ENCODE results near the gene PPP6R3.
"Not testable (repeated sequence)": the region's sequence is repeated elsewhere in the genome, so short reads cannot be mapped to it uniquely, and the experiment has no call there.

Gene PPP6R3

DNA sequence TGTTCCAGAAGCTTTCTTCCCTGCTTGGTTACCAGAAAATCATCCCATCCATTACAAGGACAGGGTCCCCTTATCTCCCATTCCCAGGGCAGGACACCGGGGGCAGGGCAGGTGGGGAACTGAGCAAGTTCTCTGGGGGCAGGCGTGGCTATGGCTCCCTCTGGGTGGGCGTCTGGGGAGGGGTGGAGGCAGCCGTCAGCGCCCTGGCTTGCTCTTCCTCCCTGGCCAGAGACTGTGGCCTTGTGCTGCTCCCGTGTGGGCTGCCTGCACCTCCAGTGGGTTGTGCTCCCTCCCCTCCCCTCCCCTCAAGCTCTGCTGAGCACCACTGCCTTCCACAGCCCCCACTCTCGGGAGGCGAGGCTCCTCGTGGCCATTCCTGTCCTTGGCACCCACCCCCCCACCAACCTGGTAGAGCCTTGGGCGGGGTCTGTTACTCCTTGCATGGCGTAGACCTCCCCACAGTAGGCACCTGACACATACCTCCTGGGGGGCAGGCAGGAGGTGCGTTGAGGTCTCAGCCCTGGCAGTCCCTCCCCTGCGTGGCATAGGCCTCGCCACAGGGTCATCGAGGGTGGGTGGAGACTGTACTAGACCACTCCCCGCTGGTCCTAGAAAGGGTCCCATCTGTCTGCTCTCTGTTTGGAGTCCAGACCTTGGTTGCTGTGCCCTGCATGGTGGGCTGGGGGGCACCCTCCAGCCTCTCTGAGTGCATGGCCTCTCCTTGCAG, 24.2 kb upstream of the PPP6R3 start:
- no peak for DNase-seq

DNA sequence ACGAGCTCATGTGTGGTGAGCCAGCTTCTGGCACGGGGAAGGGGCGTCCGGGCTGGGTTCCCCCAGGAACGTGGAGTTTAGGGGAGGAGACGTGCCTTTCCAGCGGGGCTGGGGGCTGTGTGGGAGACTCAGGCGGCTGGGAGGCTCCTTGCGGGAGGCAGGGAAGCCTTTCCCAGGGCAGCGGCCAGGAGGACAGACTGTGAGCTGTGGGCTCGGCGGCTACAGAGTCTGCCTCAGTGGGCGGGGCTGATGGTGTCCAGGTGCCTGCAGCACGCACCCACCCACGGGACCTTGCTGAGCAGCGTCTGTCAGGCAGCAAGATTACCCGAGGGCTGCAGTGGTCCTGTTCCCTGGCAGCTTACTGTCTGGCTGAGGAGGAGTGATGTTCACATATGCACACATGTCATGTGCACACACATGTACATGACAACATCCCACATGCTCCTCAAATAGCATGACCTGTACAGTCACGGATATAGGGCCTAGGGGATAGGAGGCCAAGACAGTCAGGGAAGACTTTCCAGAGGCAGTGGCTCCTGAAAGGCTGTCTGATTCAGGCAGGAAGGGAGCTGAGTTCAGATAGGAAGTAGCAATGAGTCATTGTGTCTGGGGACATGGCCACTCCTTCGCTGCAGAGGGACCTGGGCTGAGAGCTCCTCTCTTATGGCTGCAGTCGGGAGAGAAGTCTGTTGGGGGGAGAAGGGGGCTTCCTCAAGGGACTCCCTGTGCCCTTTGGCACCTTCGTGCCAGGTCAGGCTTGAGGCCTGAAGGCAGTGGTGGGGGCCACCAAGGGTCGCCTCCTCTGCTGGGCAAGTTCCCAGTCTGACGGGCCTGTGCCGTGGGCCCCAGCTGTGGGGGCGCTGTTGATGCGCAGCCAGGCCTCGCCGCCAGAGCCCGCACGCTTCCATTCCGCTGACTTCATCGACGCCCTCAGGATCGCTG, 23.3 kb upstream of the PPP6R3 start:
- peak; percentile 54 for DNase-seq

DNA sequence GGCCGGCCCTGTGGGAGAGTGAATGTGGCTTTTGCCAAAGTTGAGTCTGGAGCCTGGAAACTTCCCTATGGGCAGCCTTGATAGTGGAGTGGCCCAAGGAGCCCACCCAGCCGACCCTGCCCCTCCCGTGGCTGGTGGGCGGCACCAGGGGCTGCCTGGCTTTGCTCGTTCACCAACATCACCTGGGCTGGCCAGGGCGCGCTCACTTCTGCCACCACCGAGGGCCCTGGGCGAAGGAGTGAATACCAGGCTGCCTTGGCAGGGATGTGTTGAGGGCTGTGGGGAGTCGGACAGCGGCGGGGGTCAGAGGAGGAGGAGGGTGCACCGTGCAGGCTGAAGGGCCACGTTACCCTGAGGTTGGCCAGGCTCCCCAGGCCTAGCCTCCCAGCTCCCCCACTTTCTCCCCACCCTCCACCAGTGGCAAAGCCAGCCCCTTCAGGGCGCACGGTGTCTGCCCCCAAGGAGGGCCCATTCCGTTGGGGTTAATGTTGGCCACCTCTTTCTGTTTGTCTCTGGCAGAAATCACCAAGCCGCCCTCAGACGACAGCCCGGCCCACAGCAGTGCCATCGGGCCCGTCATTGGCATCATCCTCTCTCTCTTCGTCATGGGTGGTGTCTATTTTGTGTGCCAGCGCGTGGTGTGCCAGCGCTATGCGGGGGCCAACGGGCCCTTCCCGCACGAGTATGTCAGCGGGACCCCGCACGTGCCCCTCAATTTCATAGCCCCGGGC, 22.5 kb upstream of the PPP6R3 start:
- DNase-seq = no peak

DNA sequence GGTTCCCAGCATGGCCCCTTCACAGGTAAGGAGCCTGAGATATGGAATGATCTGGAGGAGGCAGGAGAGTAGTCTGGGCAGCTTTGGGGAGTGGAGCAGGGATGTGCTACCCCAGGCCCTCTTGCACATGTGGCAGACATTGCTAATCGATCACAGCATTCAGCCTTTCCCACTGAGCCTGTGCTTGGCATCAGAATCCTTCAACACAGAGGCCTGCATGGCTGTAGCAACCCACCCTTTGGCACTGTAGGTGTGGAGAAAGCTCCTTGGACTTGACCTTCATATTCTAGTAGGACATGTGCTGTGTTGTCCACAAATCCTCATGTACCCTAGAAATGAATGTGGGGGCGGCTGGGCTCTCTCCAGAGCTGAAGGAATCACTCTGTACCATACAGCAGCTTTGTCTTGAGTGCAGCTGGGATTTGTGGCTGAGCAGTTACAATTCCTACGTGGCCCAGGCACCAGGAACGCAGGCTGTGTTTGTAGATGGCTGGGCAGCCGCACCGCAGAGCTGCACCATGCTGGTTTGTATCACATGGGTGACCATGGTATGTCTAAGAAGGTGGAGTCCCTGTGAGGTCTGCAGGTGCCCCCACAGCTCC, 21.8 kb upstream of the PPP6R3 start:
- DNase-seq = no peak

DNA sequence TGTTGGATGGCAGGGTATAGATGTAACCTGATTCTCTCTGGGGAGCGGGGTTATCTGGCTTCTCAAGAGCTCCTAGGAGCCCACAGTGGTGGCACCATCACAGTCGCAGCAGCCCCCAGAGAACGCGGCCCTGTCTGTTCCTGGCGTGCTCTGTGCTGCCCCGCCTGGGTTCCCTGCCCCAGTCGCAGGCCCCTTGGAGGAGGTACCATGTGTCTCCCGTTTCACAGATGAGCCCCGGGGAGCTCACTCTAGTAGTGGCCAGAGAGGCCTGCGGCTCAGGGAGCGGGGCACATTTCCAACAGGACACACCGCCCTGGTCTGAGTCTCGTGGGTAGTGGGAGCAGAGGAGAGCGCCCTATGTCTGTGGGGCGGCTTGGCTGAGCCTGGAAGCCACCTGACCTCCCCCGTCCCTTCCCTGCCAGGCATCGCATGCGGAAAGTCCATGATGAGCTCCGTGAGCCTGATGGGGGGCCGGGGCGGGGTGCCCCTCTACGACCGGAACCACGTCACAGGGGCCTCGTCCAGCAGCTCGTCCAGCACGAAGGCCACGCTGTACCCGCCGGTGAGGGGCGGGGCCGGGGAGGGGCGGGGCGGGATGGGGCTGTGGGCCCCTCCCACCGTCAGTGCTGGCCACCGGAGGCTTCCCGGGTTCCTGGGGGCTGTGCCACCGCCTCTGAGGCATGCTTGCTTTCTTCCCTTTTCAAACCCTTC, 21.0 kb upstream of the PPP6R3 start:
- no peak for DNase-seq

DNA sequence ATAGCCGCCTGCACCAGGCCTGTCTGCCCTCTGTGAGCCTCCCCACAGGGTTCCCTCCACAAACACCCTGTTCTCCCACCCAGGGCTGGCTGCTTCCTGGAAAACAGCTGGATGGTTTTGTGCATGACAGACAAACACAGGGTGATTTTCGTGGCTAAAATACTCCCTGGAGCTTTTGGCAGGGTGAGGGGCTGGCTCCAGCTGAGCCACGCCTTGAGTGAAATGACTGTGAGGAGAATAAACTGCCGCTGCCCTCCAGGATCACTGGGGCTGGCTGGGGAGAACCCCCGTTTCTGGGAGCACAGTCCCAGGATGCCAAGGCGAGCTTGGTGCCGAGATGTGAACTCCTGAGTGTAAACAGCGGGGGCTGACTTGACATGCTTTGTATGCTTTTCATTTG, 20.3 kb upstream of the PPP6R3 start:
- no peak for DNase-seq

DNA sequence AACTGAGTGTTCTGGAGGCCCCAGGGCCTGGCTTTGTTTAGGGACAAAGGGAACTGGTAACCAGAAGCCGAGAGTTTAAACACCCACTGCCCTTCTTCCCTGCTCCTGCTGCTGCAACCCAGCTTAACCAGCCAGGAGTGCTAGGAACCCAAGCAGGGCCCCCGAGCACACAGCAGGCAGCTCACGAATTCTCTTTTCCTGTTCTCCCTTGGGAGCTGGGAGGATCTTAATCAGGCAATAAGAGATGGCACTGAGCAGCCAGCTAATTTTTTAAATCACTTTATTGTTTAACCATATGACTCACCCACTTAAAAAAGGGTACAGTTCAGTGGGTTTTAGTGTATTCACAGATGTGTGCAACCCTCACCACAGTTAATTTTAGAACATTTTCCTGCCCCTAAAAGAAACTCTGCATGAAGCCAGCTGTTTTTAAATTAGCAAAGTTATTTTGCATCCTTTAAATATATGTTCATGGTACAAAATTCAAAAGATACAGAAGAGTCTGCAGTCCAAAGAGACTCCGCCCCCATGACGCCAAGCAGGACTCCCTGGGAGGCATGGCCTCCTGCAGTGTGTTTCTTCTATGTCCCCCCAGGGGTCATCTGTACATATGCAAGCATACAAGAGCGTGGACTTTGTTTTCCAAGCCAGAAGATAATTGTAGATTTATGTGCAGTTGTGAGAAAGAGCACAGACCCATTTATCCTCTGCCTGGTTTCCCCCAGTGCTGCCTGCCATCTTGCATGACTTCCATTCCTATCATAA, 18.9 kb upstream of the PPP6R3 start:
- no peak for DNase-seq

DNA sequence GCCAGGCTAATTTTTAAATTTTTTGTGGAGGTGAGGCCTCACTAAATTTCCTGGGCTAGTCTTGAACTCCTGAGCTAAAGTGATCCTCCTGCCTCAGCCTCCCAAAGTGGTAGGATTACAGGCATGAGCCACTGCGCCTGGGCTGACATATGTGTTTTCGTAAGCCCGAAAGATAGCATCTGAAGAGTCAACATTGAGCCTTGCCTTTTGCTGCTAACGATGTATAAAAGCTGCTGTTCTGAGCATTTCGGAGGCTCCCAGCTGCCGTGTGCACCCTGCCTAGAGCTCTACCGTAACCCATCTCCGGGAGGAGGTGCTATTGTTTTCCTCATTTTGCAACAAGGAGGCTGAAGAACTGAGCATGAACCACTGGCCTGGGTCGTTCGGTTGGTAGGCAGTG, 18.1 kb upstream of the PPP6R3 start:
- DNase-seq = no peak

DNA sequence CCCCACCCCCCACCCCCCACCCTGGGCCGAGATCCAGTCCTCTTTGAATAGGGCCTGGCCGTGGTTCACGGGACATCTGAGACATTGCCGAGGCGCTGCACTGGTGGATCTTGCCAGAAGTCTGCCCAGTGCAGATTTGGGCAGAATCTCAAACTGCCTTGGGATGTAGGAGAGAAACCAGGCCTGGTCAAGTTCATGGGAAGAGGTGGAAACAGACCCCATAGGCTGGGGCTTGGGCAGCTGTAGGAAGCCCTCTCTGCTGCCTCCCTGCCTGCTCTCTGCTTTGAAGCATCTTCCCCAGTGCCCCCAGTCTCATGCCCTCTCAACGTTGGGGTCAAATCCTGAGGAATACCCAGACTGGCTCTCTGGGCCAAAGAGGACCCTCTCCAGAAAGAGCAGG, 16.0 kb upstream of the PPP6R3 start:
- no peak for DNase-seq

DNA sequence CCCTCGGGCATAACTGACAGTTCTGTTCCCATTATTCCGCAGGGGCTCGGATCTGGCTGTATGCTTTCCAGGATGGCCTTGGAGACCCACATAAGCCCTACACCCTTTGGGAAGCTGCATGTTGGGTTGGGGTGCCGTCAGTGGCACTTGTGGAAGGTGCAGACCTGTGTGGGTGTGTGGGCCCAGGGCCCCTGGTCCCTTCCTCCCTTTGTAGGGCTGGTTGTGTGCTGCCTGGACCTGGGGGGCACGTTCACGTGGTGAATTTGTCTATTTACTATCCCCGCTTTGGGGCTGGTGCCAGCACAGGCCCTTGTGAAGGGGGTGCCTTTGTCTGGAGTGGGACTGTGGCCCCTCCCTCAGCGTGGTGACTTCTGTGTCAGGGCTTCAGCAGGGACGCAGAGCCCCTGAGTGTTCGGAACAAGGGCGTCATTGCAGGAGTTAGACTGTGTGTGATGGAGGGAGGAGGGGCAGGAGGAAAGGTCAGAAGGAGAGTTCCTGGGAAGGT, 15.0 kb upstream of the PPP6R3 start:
- no peak for DNase-seq

DNA sequence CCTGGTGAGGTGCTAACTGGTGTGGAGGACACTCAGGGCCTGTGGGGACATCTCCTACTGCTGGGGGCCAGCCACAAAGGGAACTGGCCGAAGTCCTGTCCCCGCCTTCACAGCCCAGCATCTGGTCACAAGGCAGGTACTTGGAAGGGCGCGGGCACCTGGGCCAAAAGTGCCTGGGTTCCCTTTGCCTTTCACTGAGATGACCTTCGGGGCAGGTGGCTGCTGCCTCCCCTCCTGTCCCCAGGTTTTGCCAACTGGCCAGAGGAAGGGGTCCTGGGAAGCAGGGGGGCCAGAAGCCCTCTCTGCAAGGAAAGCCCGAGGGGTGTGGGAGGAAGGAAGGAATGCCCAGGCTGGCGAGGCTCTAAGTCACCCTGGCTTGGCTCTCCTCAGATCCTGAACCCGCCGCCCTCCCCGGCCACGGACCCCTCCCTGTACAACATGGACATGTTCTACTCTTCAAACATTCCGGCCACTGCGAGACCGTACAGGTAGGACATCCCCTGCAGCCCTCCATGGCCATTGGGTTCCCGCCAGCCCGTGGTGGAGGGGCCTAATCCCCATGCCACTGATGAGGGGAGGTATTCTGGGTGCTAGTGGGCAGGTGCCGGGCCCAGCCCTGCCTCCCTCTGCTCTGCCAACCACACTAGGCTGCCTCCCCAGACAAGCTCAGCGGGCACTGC, 14.4 kb upstream of the PPP6R3 start:
- DNase-seq = no peak

DNA sequence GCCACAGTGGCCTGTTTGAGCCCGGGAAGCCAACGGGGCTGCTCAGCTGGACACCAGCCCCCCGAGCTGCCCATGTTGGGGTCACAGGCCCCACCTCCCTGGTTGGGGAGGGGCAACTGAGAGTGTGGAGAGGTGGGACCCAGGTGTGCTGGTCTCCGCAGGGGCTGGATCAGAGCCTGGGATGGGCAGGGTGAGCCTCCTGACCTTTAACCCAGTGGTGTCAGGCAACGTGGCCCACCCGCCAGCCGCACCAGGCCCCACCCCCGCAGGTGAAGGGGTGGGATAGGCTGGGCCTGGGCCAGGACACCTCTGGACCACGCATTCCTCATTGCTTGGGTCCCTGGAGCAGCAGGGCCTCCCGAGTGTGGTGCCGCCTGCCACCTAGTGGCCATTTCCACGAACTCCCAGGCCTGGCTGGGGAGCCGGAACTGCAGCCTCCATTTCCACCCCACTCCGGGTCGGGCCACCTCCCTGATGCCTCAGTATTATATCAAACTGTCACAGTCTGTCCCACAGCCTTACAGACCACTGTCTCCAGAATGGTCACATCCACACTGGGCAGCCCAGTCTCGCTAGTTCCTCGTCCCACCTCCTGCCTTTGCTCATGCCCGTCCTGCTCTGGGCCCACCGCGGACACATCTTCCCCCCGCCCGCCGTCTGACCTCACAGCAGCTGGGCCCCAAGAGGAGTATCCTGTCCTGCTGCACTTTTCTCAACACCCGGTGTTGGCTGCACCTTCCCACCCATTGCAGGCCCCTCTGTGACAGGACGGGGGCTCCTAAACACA, 13.3 kb upstream of the PPP6R3 start:
- DNase-seq = peak; percentile 86

DNA sequence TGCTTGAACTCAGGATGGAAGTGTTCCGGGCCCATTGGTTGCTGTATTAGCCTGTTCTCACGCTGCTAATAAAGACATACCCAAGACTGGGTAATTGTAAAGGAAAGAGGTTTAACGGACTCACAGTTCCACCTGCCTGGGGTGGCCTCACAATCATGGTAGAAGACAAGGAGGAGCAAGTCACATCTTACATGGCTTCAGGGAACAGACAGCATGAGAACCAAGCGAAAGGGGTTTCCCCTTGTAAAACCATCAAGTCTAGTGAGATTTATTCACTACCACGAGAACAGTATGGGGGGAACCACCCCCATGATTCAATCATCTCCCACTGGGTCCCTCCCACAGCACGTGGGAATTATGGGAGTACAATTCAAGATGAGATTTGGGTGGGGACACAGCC, 12.6 kb upstream of the PPP6R3 start:
- DNase-seq = not testable (repeated sequence)

DNA sequence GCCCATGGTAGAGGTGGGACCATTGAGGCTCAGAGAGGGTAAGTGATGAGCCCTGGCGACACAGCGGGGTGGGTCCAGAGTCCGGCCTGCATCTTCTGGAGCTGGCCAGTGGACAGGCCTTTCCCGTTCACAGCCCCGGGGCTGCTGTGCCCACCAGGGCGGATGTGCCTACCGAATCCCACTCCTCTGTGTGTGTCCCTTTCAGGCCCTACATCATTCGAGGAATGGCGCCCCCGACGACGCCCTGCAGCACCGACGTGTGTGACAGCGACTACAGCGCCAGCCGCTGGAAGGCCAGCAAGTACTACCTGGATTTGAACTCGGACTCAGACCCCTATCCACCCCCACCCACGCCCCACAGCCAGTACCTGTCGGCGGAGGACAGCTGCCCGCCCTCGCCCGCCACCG, 11.9 kb upstream of the PPP6R3 start:
- no peak for DNase-seq

DNA sequence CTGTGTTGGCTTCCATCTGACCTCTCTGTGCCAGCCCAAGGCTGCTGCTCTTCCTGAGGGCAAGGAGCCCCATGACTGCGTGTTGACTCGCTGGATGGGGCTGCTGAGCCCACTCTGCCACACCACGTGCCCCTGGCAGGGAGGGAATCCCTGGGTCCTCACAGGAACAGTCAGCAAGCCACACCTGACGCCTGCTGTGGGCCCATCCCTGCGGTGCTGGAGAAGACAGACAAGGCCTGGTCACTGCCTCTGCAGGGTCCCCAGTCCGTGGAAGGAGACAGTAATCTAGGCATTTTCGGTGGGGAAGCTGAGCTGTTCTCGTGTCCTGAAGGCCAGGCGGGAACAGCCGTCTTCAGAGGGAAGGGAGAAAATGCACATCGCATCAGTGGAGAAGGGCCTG, 10.6 kb upstream of the PPP6R3 start:
- DNase-seq = no peak

DNA sequence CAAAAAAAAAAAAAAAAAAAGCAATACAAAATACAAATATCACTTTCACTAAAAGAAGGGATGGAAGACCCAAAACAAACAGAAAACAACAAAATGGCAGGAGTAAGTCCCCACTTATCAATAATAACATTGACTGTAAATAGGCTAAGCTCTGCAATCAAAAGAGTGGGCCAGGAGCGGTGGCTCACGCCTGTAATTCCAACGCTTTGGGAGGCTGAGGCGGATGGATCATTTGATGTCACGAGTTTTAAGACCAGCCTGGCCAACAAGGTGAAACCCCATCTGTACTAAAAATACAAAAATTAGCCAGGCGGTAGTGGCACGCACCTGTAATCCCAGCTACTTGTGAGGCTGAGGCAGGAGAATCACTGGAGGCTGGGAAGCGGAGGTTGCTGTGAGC, 9.8 kb upstream of the PPP6R3 start:
- no peak for DNase-seq

DNA sequence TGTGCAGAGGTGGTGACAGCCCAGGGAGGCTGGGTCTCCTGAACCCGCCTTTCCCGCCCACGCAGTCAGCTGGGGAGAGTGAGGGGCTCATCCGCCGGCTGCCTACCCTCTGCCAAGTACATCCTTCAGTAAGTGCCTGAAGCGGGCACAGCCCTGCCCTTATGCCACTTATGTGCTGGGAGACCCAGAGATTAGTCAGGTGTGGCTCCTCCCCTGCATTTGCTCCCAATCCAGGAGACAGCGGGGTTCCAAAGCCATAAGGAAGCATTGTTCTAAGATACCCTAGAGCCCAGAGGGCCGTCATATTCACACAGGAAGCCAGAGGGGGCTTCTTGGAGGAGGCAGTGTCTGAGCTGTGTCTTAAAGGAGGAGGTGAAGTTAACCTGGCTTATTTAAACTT, 5.8 kb upstream of the PPP6R3 start:
- no peak for DNase-seq

DNA sequence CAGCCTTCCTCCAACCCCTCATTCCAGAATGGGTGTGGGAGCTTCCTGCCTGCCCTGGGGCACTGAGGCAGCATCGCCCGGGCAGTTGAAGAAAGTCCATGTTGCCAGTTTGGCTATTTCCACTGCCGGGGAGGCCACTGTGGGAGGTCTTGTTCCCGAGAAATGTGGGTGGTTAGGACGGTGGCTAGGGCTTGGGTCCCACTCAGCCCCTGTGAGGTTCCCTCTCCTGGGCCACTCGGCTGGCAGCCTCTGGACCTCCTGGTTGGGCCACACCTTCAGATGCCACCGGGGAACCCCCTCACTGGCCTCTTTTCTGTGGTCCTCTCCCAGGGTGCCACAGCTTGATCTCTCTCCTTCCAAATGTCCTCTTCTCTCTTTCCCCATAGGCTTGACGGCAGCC, 5.1 kb upstream of the PPP6R3 start:
- DNase-seq = no peak

DNA sequence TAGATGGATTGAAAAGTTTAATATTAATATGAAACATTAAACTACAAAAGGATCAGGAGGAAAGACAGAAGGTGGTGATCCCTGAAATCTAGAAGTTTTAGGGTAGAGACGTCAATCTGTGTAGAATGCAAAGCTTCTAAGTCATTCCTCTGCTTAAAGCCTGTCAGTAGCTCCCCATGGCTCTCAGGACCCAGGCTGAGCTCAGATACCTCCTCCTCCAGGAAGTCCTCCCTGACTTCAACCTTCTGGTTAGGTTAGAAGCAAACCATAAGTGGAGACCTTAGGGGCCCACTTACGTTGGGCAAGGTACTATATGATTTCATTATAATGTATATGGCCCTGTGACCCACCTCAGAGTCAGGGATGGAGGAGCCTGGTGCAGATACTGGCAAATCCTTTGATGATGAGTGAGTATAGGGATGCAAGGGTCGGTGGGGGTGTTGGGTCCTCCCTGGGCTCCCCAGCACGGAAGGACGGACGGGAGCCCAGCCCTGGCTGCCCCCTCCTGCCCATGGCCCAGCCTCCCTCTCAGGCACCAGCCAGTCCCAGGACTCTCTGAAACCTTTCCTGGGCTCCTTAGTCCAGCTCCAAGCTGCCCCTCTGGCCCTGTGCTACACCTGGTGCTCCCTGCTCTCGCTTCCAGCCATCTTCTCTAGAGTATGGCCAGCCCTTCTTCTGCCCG, 3.2 kb upstream of the PPP6R3 start:
- no peak for DNase-seq

DNA sequence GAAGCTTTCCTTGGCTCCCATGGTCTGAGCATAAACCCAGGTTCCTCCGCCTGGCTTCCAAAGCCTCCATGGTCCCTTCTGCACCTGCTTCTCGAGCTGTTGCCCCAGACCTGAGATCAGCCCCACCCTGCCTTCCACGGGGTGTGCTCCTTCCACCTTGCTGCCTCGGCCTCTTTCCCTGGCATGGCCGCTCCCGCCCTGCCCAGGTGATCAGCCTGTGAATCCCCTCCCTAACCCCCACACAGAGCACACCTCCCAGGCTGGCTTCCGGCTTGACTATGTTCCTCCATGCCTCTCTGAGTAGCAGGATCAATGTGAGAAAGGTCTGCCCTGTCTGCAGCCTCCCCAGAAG, 2.7 kb upstream of the PPP6R3 start:
- DNase-seq = no peak

Data from hematopoietic multipotent progenitor cell treated with erythropoietin and hydrocortisone succinate and interleukin-3 and kit ligand, for 4 days (in vitro differentiated cells).